MV-4-11 (cell line): Measurements from ENCODE around the gene HOXA2.

ENCODE experiments used
- DNase-seq: peaks from one replicate; lab custom pipeline; 2025; lab: John Stamatoyannopoulos, UW

Gene HOXA2

GRCh38 chr7:27124902-27125689, 22.6 kb upstream of the HOXA2 start:
- DNase-seq = no peak

GRCh38 chr7:27124096-27124901, 21.8 kb upstream of the HOXA2 start:
- no peak for DNase-seq

- no peak for DNase-seq
Observed at GRCh38 chr7:27123477-27124053, 21.1 kb upstream of the HOXA2 start.

- no peak for DNase-seq
Observed at GRCh38 chr7:27123007-27123476, 20.6 kb upstream of the HOXA2 start.

GRCh38 chr7:27122077-27122910, 19.8 kb upstream of the HOXA2 start:
- DNase-seq = peak; percentile 3

GRCh38 chr7:27121684-27122076, 19.2 kb upstream of the HOXA2 start:
- DNase-seq = no peak

GRCh38 chr7:27119412-27119911, 17.0 kb upstream of the HOXA2 start:
- no peak for DNase-seq

GRCh38 chr7:27118580-27118979, 16.1 kb upstream of the HOXA2 start:
- DNase-seq = no peak

- peak; percentile 31 for DNase-seq
Observed at GRCh38 chr7:27117887-27118491, 15.5 kb upstream of the HOXA2 start.

GRCh38 chr7:27116962-27117886, 14.7 kb upstream of the HOXA2 start:
- no peak for DNase-seq

- no peak for DNase-seq
Observed at GRCh38 chr7:27116031-27116961, 13.8 kb upstream of the HOXA2 start.

- DNase-seq = no peak
Observed at GRCh38 chr7:27115221-27116026, 12.9 kb upstream of the HOXA2 start.

- no peak for DNase-seq
Observed at GRCh38 chr7:27114881-27115220, 12.4 kb upstream of the HOXA2 start.

GRCh38 chr7:27113991-27114769, 11.7 kb upstream of the HOXA2 start:
- DNase-seq = no peak

- no peak for DNase-seq
Observed at GRCh38 chr7:27112955-27113949, 10.8 kb upstream of the HOXA2 start.

GRCh38 chr7:27112361-27112760, 9.9 kb upstream of the HOXA2 start:
- DNase-seq = no peak
